OCI-LY7 (cell line): Measurements from ENCODE around the gene DNAH11.
"Not testable (repeated sequence)": the region's sequence is repeated elsewhere in the genome, so short reads cannot be mapped to it uniquely, and the experiment has no call there.

Experiments
- EZH2phosphoT487 ChIP-seq: fragments of 200-600 bp; sonication (generic); IDR thresholded peaks from 2 replicates; pipeline ENCODE4 v1.6.1; 2018; ENCODE audit warnings: low read depth, borderline replicate concordance, mild to moderate bottlenecking, mixed run types, antibody characterized with exemption, low read length, moderate library complexity, mixed read lengths
- TF ChIP-seq, protein P1 (sequence below): fragments of 200-600 bp; sonication (generic); conservative IDR thresholded peaks from 2 replicates; pipeline ENCODE4 v1.5.1; 2014; ENCODE audit warnings: mild to moderate bottlenecking, antibody characterized with exemption, low read length, moderate library complexity, mixed read lengths

- TF ChIP-seq, protein P1, sequence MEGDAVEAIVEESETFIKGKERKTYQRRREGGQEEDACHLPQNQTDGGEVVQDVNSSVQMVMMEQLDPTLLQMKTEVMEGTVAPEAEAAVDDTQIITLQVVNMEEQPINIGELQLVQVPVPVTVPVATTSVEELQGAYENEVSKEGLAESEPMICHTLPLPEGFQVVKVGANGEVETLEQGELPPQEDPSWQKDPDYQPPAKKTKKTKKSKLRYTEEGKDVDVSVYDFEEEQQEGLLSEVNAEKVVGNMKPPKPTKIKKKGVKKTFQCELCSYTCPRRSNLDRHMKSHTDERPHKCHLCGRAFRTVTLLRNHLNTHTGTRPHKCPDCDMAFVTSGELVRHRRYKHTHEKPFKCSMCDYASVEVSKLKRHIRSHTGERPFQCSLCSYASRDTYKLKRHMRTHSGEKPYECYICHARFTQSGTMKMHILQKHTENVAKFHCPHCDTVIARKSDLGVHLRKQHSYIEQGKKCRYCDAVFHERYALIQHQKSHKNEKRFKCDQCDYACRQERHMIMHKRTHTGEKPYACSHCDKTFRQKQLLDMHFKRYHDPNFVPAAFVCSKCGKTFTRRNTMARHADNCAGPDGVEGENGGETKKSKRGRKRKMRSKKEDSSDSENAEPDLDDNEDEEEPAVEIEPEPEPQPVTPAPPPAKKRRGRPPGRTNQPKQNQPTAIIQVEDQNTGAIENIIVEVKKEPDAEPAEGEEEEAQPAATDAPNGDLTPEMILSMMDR: not testable (repeated sequence)
- TF ChIP-seq EZH2phosphoT487: not testable (repeated sequence)
Measured at GRCh38 chr7:21532485-21532884, 10.4 kb upstream of the DNAH11 start.
